Ovary (tissue), 3 donors: Measurements from ENCODE around the gene DGKD.

Experiments
- POLR2A ChIP-seq: fragments of 450-650 bp; IDR thresholded peaks from one replicate; pipeline ENCODE4 v1.6.1; 2017; ENCODE audit warnings: antibody characterized with exemption, mild to moderate bottlenecking, moderate library complexity
- TF ChIP-seq, protein P1 (sequence below), 3 donors: fragments of 450-650 bp in 2 of 3; fragments of 200-600 bp in 1 of 3; IDR thresholded peaks; one replicate each; pipeline versions ENCODE4 v1.5.1 to v1.8.0; 2016 to 2022; ENCODE audit warnings: antibody characterized with exemption in 3 of 3, mild to moderate bottlenecking in 1 of 3
- donor health status: DM: no; HTN: no; CAD: no.

DNA sequence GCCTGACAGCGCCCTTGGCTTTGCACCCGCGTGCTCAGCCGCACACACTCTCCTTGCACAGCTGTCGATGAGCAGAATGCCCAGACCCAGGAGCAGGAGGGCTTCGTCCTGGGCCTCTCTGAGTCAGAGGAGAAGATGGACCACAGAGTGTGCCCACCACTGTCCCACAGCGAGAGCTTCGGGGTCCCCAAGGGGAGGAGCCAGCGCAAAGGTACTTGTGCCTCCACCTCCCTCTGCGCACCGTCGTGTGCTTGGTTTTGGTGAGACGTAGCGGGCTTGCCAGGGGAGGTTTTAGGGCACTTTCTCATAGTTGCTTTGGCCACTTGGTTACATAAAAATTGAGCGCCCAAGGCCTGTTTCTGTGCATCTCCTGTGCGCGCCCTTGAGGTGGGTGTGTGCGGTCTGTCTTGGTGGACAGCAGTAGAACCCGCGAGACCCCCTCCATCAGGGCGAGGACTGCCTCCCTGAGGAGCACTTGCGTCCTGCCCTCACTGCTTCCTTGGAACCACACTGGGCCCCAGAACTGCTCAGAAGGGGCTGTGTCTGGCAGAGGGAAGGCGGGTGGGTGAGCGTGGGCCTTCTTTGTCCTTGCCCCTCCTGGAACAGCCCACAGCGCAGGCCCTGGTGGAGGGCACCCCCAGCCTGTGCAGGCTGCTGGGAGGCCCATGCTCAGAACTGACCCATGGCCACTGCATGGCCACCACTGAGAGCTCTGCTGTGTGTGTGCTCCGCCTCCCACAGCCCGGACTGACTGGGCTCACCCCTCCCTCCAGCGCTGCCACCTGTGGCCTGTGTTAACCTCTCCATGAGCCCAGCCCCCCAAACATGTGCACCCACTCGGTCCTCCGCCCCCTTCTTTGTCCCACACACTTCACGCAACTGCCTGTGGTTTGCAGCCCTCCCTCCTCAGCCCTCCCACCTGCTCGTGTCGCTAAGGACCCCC is 95.9 kb downstream of the DGKD start:
- TF ChIP-seq, protein P1, sequence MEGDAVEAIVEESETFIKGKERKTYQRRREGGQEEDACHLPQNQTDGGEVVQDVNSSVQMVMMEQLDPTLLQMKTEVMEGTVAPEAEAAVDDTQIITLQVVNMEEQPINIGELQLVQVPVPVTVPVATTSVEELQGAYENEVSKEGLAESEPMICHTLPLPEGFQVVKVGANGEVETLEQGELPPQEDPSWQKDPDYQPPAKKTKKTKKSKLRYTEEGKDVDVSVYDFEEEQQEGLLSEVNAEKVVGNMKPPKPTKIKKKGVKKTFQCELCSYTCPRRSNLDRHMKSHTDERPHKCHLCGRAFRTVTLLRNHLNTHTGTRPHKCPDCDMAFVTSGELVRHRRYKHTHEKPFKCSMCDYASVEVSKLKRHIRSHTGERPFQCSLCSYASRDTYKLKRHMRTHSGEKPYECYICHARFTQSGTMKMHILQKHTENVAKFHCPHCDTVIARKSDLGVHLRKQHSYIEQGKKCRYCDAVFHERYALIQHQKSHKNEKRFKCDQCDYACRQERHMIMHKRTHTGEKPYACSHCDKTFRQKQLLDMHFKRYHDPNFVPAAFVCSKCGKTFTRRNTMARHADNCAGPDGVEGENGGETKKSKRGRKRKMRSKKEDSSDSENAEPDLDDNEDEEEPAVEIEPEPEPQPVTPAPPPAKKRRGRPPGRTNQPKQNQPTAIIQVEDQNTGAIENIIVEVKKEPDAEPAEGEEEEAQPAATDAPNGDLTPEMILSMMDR (IDR thresholded peaks at IDR 0.05): no peak
- no peak for TF ChIP-seq POLR2A
